ENCODE results near the gene RELL1. TPM values are rescaled to one million over a fixed set of nuclear protein-coding genes. Genes with fewer than 3 reads are reported as not detected.

RELL1 gene
- total and polyA plus RNA-seq, 3 donors from 2014 or later = 3.1 to 20.4 (median 10.2) TPM

- H3K27me3 ChIP-seq = no peaks in the 10 kb centered on the region
- DNase-seq = no peak
- no peaks in the 10 kb centered on the region for H3K9me3 ChIP-seq
- intact Hi-C loops (cut with DNase I; ENCODE audit: low total_unique reads) = no loop called here
- no peak for TF ChIP-seq CTCF (IDR thresholded peaks at IDR 0.05)
- no peaks in the 10 kb centered on the region for H3K4me1 ChIP-seq
- H3K4me3 ChIP-seq = no peak overlapping the region
- no peaks in the 10 kb centered on the region for H3K36me3 ChIP-seq (ENCODE audit: low read depth, missing control alignments)
- no peak overlapping the region for H3K27ac ChIP-seq
- 74 to 82% methylated on average over 9 of the region's 9 CpGs for WGBS, 2 donors
These were observed 41.2 kb downstream of the RELL1 start for GRCh38 chr4:37644962-37645361.

- intact Hi-C loops (cut with DNase I; ENCODE audit: low total_unique reads) = no loop called here
- WGBS, 2 donors = 82 to 86% methylated on average over 11 of the region's 11 CpGs
- Histone ChIP-seq H3K4me1 (no peaks in the 10 kb centered on the region), H3K9me3 (no peaks in the 10 kb centered on the region), H3K27me3 (no peaks in the 10 kb centered on the region), H3K4me3 (no peak overlapping the region), H3K27ac (no peak overlapping the region), H3K36me3 (ENCODE audit: low read depth, missing control alignments) (no peaks in the 10 kb centered on the region)
- TF ChIP-seq CTCF (IDR thresholded peaks at IDR 0.05) = no peak
- no peak for TF ChIP-seq POLR2A (IDR thresholded peaks at IDR 0.05)
- DNase-seq = no peak
These were observed 44.0 kb downstream of the RELL1 start for GRCh38 chr4:37641886-37642849.

GRCh38 chr4:37641352-37641751 is 44.8 kb downstream of the RELL1 start:
- H3K9me3 ChIP-seq = no peaks in the 10 kb centered on the region
- no peak overlapping the region for H3K4me3 ChIP-seq
- no peak for DNase-seq
- intact Hi-C loops (cut with DNase I; ENCODE audit: low total_unique reads) = no loop called here
- H3K27ac ChIP-seq = no peak overlapping the region
- H3K36me3 ChIP-seq (ENCODE audit: low read depth, missing control alignments) = no peaks in the 10 kb centered on the region
- H3K4me1 ChIP-seq = no peaks in the 10 kb centered on the region
- WGBS, 2 donors = 66 to 82% methylated on average over 3 of the region's 3 CpGs
- no peaks in the 10 kb centered on the region for H3K27me3 ChIP-seq
- no peak for TF ChIP-seq CTCF (IDR thresholded peaks at IDR 0.05)

- intact Hi-C loops (cut with DNase I; ENCODE audit: low total_unique reads) = no loop called here
- 60 to 61% methylated on average over 4 of the region's 4 CpGs for whole genome bisulfite sequencing, 2 donors
- Histone ChIP-seq H3K9me3 (no peaks in the 10 kb centered on the region), H3K27ac (no peak overlapping the region), H3K27me3 (no peaks in the 10 kb centered on the region), H3K4me3 (no peak overlapping the region), H3K4me1 (no peaks in the 10 kb centered on the region), H3K36me3 (ENCODE audit: low read depth, missing control alignments) (no peaks in the 10 kb centered on the region)
- TF ChIP-seq CTCF (IDR thresholded peaks at IDR 0.05) = no peak
- no peak for TF ChIP-seq POLR2A (IDR thresholded peaks at IDR 0.05)
- no peak for DNase-seq
These were observed 46.5 kb downstream of the RELL1 start for GRCh38 chr4:37639551-37640285.
